Neural cell (in vitro differentiated cells): ENCODE data around the gene SDC1. TPM values are rescaled to one million over a fixed set of nuclear protein-coding genes. Genes with fewer than 3 reads are reported as not detected.

ENCODE experiments used
- H2AFZ ChIP-seq: fragments of 200-600, 300-800 bp; sonication (generic), shearing (Covaris generic); 2 replicates; pipeline ENCODE4 v1.6.0; 2014; ENCODE audit warnings: low read depth, mild to moderate bottlenecking, antibody characterized with exemption, low read length, moderate library complexity
- H3F3A ChIP-seq: fragments of 200-600 bp; shearing (Covaris generic); 2 replicates; pipeline ENCODE4 v1.6.1; 2016; ENCODE audit warnings: mild to moderate bottlenecking, moderate library complexity, mixed read lengths, antibody characterized with exemption, low read length; ENCODE audit not compliant: insufficient read depth, poor library complexity, severe bottlenecking
- H3K27ac ChIP-seq: fragments of 200-600, 300-800 bp; sonication (generic), shearing (Covaris generic); 2 replicates; pipeline ENCODE4 v1.5.1; 2014; ENCODE audit warnings: mild to moderate bottlenecking, low read length, moderate library complexity
- H3K27me3 ChIP-seq: fragments of 300-800, 200-600 bp; sonication (generic), shearing (Covaris generic); 2 replicates; pipeline ENCODE4 v1.6.0; 2014; ENCODE audit warnings: mild to moderate bottlenecking, low read depth, low read length, moderate library complexity; ENCODE audit not compliant: insufficient read depth
- H3K36me3 ChIP-seq: fragments of 300-800, 200-600 bp; sonication (generic), shearing (Covaris generic); 2 replicates; pipeline ENCODE4 v1.5.1; 2014; ENCODE audit warnings: mild to moderate bottlenecking, antibody characterized with exemption, low read length, moderate library complexity; ENCODE audit not compliant: insufficient read depth
- H3K4me2 ChIP-seq: fragments of 300-800, 200-600 bp; sonication (generic), shearing (Covaris generic); 2 replicates; pipeline ENCODE4 v1.6.0; 2014; ENCODE audit warnings: mild to moderate bottlenecking, low read length
- H3K4me3 ChIP-seq: fragments of 300-800, 200-600 bp; sonication (generic), shearing (Covaris generic); 2 replicates; pipeline ENCODE4 v1.5.1; 2014; ENCODE audit warnings: mild to moderate bottlenecking, low read length, moderate library complexity
- H3K79me2 ChIP-seq: fragments of 200-600 bp; shearing (Covaris generic); replicated peaks from 2 replicates; pipeline ENCODE4 v1.6.0; 2014; ENCODE audit warnings: mild to moderate bottlenecking, low read length, moderate library complexity; ENCODE audit not compliant: insufficient read depth
- H3K9ac ChIP-seq: fragments of 300-800, 200-600 bp; sonication (generic), shearing (Covaris generic); 2 replicates; pipeline ENCODE4 v1.6.1; 2016; ENCODE audit warnings: mild to moderate bottlenecking, low read length, mixed read lengths
- H3K9me2 ChIP-seq: fragments of 200-600 bp; shearing (Covaris generic); 2 replicates; pipeline ENCODE4 v1.6.1; 2016; ENCODE audit warnings: mild to moderate bottlenecking, low read length, mixed read lengths; ENCODE audit not compliant: insufficient read depth
- H3K9me3 ChIP-seq: fragments of 200-600, 300-800 bp; sonication (generic), shearing (Covaris generic); 2 replicates; pipeline ENCODE4 v1.6.1; 2016; ENCODE audit warnings: mild to moderate bottlenecking, mixed run types, low read length, moderate library complexity, mixed read lengths
- H4K20me1 ChIP-seq: fragments of 200-600 bp; shearing (Covaris generic); 2 replicates; pipeline ENCODE4 v1.6.1; 2016; ENCODE audit warnings: mild to moderate bottlenecking, mixed run types; ENCODE audit not compliant: insufficient read depth
- EP300 ChIP-seq: fragments of 450-650 bp; conservative IDR thresholded peaks from 2 replicates; pipeline ENCODE4 v1.6.1; 2014; ENCODE audit warnings: antibody characterized with exemption, mild to moderate bottlenecking, moderate library complexity; ENCODE audit not compliant: poor library complexity, severe bottlenecking
- EZH2 ChIP-seq: fragments of 200-600, 300-800 bp; shearing (Covaris generic), sonication (generic); IDR thresholded peaks from 2 replicates; pipeline ENCODE4 v1.6.1; 2014; ENCODE audit warnings: antibody characterized with exemption, low read length, borderline replicate concordance, mild to moderate bottlenecking; ENCODE audit not compliant: insufficient read depth, poor library complexity, severe bottlenecking
- MXI1 ChIP-seq: fragments of 450-650 bp; conservative IDR thresholded peaks from 2 replicates; pipeline ENCODE4 v1.6.1; 2014; ENCODE audit warnings: antibody characterized with exemption, mild to moderate bottlenecking; ENCODE audit not compliant: poor library complexity, severe bottlenecking
- POLR2AphosphoS5 ChIP-seq: IDR thresholded peaks from 2 replicates; pipeline ENCODE4 v1.6.1; 2012
- RAD21 ChIP-seq: fragments of 450-650 bp; conservative IDR thresholded peaks from 2 replicates; pipeline ENCODE4 v1.6.1; 2014; ENCODE audit warnings: antibody characterized with exemption, mild to moderate bottlenecking, moderate library complexity
- SMC3 ChIP-seq: fragments of 450-650 bp; conservative IDR thresholded peaks from 2 replicates; pipeline ENCODE4 v1.6.1; 2014; ENCODE audit warnings: antibody characterized with exemption, mild to moderate bottlenecking, moderate library complexity; ENCODE audit not compliant: poor library complexity
- TAF1 ChIP-seq: IDR thresholded peaks from 2 replicates; pipeline ENCODE4 v1.6.1; 2012; ENCODE audit warnings: low read depth
- polyA plus RNA-seq: library from polyadenylated mRNA; depleted of rRNA; stranded (reverse); fragments of >200 nt; gene quantifications from 2 replicates; pipeline ENCODE4 v1.2.3, GENCODE V29; 2014
- TF ChIP-seq, protein P1 (sequence below): fragments of 450-650 bp; IDR thresholded peaks from 2 replicates; pipeline ENCODE4 v1.5.1; 2014; ENCODE audit warnings: antibody characterized with exemption, mild to moderate bottlenecking, moderate library complexity; ENCODE audit not compliant: poor library complexity, severe bottlenecking
- TF ChIP-seq, protein P2 (sequence below): IDR thresholded peaks from 2 replicates; pipeline ENCODE4 v1.6.1; 2012; ENCODE audit warnings: borderline replicate concordance

Gene SDC1
- polyA plus RNA-seq, 1 donor from 2014 or later, result 14.9 TPM

DNA sequence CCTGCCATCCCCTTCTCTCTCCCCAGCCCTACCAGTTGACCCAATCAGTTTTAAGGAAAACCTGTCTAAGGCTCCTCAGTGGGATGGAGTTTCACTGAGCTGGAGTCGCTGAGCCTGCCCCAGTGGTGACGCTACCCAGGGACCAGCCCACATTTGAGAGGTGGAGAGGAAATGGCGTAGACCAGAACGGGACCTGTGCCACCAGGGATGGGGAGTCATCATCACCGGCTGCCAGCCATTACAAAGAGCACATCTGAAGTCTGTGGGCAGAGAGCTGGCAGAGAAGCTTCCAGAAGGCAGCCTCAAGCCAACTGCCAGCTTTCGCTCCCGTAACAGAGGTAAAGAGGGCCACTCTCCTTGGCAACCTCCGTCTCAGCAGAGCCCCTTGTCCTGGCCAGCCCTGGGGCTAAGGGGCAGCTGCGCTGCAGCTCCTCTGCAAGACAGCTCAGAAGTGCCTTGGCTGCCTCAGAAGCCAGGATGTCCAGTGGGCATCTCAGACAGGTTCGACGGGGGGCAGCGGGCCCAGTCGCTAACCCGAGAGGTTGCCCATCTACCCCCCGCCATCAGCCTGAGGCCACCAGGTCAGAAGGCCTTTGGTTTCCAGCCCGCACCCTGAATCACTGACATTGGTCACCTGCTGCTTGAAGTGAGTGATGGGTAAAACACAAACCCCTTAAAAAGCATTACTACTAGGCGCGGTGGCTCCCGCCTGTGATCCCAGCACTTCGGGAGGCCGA lies 15.4 kb downstream of the SDC1 start:
- no peak overlapping the region for H3K9ac ChIP-seq
- H3K9me2 ChIP-seq, result no peaks in the 10 kb centered on the region
- no peaks in the 10 kb centered on the region for H4K20me1 ChIP-seq
- no peak overlapping the region for H3K4me3 ChIP-seq
- no peak overlapping the region for H2AFZ ChIP-seq
- no peaks in the 10 kb centered on the region for H3F3A ChIP-seq
- no peaks in the 10 kb centered on the region for H3K27me3 ChIP-seq
- TF ChIP-seq MXI1 (no peak), EZH2 (no peak), POLR2AphosphoS5 (no peak), EP300 (no peak), TAF1 (no peak), SMC3 (no peak), RAD21 (no peak)
- TF ChIP-seq, protein P1, sequence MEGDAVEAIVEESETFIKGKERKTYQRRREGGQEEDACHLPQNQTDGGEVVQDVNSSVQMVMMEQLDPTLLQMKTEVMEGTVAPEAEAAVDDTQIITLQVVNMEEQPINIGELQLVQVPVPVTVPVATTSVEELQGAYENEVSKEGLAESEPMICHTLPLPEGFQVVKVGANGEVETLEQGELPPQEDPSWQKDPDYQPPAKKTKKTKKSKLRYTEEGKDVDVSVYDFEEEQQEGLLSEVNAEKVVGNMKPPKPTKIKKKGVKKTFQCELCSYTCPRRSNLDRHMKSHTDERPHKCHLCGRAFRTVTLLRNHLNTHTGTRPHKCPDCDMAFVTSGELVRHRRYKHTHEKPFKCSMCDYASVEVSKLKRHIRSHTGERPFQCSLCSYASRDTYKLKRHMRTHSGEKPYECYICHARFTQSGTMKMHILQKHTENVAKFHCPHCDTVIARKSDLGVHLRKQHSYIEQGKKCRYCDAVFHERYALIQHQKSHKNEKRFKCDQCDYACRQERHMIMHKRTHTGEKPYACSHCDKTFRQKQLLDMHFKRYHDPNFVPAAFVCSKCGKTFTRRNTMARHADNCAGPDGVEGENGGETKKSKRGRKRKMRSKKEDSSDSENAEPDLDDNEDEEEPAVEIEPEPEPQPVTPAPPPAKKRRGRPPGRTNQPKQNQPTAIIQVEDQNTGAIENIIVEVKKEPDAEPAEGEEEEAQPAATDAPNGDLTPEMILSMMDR, result no peak
- TF ChIP-seq, protein P2, sequence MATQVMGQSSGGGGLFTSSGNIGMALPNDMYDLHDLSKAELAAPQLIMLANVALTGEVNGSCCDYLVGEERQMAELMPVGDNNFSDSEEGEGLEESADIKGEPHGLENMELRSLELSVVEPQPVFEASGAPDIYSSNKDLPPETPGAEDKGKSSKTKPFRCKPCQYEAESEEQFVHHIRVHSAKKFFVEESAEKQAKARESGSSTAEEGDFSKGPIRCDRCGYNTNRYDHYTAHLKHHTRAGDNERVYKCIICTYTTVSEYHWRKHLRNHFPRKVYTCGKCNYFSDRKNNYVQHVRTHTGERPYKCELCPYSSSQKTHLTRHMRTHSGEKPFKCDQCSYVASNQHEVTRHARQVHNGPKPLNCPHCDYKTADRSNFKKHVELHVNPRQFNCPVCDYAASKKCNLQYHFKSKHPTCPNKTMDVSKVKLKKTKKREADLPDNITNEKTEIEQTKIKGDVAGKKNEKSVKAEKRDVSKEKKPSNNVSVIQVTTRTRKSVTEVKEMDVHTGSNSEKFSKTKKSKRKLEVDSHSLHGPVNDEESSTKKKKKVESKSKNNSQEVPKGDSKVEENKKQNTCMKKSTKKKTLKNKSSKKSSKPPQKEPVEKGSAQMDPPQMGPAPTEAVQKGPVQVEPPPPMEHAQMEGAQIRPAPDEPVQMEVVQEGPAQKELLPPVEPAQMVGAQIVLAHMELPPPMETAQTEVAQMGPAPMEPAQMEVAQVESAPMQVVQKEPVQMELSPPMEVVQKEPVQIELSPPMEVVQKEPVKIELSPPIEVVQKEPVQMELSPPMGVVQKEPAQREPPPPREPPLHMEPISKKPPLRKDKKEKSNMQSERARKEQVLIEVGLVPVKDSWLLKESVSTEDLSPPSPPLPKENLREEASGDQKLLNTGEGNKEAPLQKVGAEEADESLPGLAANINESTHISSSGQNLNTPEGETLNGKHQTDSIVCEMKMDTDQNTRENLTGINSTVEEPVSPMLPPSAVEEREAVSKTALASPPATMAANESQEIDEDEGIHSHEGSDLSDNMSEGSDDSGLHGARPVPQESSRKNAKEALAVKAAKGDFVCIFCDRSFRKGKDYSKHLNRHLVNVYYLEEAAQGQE, result no peak
- H3K27ac ChIP-seq, result no peak overlapping the region
- no peaks in the 10 kb centered on the region for H3K9me3 ChIP-seq
- no peak overlapping the region for H3K4me2 ChIP-seq
- H3K79me2 ChIP-seq, result no peaks in the 10 kb centered on the region
- H3K36me3 ChIP-seq, result no peaks in the 10 kb centered on the region

DNA sequence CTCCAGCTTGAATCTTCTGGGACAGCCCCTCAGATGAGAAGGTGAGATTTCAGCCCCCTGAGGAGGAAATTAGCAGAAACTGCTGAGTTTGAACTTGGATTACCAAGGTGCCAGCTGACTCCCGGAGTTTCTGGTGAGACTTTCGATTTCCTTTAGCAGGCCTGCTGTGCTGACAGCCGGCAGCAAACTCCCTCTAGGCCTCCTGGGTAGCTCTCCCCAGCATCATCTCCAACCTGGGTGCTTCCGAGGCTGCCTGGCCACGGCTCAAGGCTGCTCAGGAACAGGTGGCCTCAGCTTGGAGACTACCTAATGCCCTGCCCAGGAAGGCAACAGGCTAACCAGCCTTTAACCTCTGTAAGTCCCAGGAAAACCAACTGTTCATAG lies 16.5 kb downstream of the SDC1 start:
- Histone ChIP-seq H3K9me2 (no peaks in the 10 kb centered on the region), H3K9ac (no peak overlapping the region), H3K4me2 (no peak overlapping the region), H3F3A (no peaks in the 10 kb centered on the region), H3K9me3 (no peaks in the 10 kb centered on the region), H3K36me3 (no peaks in the 10 kb centered on the region), H3K27ac (no peak overlapping the region), H3K27me3 (no peaks in the 10 kb centered on the region), H2AFZ (no peak overlapping the region), H4K20me1 (no peaks in the 10 kb centered on the region), H3K79me2 (no peaks in the 10 kb centered on the region), H3K4me3 (no peak overlapping the region)
- TF ChIP-seq, protein P2, result no peak
- no peak for TF ChIP-seq EZH2
